Stimulated activated CD8-positive, alpha-beta memory T cell treated with anti-CD3 and anti-CD28 coated beads, Interleukin-2, amount 100 ng/mL, for 1 hour (primary cell): ENCODE measurements around the gene TCF12.
"Not testable (repeated sequence)": the region's sequence is repeated elsewhere in the genome, so short reads cannot be mapped to it uniquely, and the experiment has no call there.

Experiments
- DNase-seq, 2 donors: peaks; one replicate each; pipeline ENCODE4 v3.0.0-alpha.2; 2020; ENCODE audit warnings: low read depth in 2 of 2

Gene TCF12

DNA sequence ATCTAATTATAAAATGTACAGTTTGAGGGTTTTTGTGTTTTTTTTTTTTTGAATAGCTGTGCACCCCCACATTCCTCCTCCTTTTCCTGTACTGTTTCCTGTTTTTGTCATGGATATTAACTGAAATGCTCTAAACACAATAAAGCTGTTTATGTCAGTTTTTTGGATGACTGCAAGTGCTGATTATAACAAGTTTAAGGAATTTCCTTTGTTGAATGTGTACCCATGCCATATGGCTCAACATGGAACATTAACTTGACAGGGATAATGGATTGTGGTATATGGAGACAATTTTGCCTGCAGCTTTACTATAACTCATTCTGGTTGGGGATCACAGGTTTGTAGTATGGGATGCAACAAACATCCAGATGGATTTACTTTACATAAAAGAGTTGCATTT lies 216.4 kb downstream of the TCF12 start:
- no peak for DNase-seq

DNA sequence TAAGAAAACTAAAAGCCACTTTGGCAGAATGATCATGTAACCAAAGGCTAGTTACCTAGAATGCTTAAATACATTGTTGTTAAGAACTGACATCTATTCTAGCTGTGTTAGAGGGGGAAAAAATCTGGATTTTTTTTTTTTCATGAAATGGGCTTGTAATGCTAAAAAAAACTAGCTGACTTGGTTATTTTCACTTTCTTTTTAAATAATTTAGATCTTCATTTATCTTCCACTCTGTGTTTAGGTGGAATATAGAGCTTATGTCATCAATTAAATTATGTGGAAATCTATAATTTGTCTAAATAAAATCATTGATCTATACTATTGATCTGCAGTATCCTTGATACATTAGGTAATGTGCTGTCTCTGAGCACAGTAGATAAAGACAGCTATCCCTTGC lies 217.4 kb downstream of the TCF12 start:
- no peak for DNase-seq

DNA sequence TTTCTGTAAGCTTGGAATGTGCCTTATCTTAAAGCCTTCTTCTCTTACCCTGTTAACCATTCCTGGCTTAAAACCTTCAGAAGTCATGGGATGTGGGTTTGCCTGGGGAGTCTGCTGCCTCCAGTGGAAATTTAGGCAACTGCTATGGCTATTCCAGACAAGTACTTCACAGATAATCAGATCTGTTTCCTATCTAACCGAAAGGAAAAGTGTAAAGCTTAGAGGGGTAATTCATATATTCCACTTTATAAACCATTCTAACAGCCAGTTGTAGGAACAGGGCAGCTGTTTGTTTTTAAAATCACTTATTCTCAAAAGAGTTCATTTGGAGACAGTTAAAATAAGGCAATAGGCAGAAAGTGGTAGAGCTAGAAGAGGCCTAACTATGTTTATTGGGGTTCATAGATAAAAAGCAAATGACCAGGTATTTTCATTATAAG lies 219.9 kb downstream of the TCF12 start:
- DNase-seq: no peak

DNA sequence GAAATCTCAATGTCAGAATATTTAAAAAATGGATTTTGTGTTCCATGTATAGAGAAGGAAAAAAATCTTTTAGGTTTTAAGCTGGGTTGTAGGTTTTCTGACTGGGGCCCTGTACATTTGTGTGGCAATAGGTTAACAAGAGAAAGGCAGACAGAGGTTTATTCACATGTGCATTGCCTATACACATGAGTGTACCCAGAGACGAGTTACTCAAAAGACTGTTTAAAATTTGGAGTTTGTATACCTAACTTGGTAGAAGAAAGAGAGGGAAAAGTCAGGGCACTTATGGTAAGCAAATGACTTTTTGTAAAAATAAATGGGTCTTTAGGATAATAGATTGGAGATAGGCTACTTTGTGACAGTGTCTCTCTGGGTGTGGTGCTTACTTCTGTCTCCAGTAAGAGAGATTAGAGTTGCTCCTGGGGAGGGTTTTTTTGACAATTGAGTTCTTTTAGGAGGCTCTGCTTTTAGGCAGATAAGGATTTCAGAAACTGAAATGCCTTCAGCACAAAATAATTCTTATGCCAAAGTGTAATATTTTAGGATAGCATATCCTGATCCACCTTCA lies 225.2 kb downstream of the TCF12 start:
- DNase-seq: no peak

DNA sequence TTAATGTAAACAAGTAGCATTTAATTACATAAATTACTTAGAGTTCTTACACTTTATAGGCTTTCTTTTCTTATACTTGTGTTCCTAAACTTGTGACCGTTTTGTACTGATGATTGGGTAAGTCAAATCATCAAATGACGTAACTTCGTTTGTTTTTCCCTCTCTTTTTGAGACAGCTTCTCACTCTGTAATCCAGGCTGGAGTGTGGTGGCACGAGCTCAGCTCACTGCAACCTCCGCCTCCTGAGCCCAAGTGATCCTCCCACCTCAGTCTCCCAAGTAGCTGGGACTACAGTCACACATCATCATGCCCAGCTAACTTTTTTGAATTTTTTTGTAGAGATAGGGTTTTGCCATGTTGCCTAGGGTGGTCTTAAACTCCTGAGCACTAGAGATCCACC lies 226.0 kb downstream of the TCF12 start:
- no peak for DNase-seq

DNA sequence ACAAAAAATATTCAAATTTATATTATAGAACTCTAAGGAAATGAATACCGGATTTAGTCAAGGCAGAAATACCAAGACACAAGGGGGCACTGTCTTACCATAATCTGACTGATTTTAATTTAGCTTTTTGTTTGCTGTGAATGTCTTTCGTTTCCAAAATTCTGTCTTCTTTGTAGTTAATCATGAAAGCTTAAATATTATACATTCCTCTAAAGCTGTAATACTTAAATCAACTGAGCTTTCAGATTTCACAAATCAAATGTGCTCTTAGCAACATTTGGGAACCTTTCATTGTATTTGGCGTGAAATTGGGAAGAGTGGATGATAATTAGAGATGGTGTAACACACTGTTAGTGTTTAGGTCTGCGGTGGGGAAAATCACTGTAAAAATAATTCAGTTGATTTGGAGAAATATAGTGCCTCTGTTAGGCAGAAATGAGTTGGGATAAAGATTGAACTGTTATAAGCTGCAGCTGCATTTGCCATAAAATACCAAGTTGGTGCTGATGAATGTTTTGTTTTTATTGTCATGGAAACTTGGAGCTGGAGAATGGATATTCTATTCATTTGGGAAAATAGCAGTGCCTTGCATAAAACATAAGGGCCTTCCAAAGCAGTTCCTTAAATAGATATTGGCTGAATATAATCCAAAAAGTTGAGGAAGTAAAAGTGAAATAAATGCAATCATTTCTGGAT lies 228.2 kb downstream of the TCF12 start:
- DNase-seq: no peak

DNA sequence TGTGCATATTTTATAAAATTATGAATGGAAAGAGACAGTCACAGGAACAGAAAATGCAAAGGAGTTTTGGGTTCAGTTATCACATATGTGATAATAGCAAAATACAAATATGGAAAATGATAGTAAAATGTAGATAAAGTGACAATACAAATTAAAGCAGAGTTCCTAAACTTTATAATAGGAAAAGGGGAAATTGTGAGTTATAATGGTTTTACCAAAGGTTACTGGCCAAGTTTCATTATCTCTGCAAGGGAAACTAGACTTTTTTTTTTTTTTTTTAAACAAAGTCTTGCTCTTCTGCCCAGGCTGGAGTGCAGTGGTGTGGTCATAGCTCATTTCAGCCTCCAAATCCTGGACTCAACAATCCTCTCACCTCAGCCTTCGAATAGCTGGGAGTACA lies 229.2 kb downstream of the TCF12 start:
- DNase-seq: no peak

DNA sequence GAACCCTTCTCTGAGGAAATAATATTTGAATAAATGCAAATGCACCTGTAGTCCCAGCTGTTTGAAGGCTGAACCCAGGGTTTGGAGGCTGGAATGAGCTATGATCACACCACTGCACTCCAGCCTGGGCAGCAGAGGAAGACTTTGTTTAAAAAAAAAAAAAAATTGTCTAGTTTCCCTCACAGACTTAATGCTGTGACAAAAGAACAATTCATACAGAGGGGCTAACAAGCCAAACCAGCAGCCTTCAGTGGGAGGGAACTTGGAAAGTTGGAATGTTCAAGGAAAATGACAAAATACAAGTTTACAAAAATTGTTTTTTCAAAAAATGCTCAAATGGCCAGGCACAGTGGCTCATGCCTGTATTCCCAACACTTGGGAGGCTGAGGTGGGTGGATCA lies 229.8 kb downstream of the TCF12 start:
- no peak for DNase-seq

DNA sequence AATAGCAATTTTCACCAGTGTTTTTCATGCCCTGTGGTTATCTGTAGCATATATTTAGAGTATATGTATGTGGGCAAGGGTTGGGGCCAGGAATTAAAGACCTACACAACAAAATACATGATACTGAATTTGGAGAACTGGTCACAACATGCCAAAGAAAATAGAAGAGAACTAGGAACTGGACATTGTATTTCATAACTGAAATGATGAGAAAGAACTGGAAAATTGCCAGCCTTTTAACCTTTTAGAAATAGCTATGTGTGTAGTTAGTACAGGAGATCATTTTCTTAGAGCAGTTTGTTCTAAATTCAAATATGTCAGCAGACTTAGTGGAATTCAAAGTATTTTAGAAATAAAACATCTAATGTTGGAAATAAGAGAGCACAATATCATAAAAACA lies 230.8 kb downstream of the TCF12 start:
- no peak for DNase-seq

DNA sequence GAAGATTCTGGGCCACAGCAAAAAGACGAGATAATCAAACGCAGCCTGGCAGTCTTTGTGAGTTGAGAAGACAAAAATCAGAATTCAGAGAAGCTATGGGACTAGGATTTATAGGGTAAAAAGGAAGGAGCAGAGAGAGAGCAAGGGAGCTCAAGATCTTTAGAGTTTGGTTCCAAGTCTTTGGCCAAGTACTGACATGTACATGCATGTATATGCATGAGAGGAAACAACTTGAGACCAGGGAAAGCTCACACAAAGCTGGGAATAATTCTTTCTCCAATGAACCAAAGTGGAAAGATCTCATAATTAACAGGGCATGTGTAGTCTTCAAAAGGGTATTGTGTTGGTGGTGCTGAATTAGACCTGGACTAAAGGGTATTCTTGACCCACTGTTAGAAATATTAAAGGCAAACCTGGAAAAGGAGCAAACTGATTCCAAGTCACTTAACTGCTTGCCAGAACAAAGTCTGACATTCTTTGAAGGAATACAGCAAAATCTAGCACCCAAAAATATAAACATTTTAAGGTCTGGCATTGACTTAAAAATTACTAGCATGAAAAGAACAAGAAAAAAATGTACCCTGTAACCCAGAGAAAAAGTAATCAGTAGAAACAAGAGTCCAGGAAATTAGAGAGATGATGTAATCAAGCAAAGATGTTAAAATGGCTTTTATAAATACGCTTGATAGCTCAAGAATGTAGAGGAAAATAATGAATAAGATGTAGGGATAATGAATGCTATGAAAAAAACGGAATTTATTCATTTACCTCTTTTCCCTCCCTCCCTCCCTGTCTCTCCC lies 231.8 kb downstream of the TCF12 start:
- no peak for DNase-seq

DNA sequence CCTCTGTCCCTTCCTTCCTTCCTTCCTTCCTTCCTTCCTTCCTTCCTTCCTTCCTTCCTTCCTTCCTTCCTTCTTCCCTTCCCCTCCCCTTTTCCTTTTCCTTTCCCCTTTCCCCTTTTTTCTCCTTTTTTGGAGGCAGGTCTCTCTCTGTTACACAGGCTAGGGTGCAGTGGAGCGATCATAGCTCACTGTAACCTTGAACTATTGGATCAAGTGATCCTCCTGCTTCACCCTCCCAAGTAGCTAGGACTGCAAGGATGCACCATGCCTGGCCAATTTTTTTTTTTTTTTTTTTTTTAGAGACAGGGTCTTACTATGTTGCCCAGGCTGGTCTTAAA lies 232.4 kb downstream of the TCF12 start:
- DNase-seq: not testable (repeated sequence)

DNA sequence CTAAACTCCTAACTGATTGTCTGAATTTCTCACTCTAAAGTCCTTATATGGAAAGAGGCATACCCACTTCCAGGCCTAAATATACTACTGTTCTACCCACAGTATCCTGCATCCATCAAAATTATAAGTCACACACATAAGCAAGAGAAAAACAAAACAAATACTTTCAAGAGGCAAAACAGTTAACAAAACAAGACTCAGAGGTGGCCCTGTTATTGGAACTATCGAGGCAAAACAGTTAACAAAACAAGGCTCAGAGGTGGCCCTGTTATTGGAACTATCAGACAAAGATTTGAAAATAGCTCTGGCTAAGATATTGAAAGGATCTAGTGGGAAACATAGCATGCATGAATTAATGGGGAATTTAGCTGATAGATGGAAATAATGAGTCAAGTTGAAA lies 233.7 kb downstream of the TCF12 start:
- no peak for DNase-seq

DNA sequence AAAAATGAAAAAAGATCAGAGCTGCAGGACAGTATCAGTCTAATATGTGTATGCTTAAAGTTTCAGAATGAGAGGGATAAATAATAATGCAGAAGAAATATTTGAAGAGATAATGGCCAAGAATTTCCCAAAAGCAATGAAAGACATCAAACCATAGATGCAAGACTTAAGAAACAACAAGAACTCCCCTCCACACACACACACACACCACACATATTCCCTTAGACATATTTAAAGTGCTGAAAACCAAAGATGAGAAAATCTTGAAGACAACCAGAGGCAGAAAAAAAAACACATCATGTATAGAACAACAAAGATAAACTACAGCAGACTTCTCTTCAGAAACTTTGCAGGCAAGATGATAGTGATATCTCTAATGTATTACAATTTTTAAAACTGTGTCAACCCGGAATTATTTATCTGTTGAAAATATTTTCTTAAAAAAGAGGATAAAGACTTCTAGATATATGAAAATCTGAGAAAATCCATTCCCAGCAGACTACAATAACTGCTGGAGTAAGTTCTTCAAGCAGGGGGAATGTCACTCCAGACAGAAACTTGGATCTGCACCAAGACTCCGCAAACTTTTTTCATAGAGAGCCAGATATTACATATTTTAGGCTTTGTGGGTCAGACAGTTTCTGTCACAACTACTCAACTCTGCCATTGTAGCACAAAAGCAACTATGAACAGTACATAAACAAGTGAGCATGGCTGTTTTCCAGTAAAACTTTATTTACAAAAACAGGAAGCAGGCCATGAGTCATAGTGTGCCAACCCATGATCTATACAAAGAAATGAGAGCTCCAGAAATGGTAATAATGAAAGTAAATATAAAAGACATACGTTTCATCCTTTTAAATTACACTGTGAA lies 234.5 kb downstream of the TCF12 start:
- DNase-seq: no peak

DNA sequence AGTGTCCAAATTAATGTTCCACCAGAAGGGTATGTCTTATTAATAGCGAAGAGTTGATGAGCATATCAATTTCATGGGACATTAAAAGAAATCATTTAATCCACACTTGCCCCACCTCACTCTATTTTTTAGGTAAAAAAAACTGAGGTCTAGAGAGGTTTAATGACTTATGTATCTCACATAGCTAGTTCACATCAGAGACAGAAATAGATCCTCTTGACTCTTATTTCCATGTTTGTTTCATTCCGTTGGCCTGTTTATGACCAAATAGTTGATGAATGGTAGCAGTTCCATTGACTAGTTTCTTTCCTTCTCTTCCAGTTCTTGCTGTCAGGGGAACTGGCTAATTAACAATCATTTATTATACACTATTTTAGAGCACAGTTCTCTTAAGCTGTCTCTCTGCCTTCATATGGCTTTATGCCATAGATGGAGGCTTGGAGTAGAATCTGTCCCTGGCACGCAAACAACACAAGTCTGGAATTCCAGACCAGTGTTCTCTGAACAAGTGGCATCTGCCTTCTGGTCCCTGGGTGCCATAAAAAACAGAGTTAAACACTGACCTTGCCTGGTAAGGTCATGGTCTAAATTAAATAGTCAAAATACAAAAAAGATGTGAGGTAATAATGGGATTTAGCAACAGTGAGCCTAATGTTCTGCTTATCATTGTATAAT lies 237.9 kb downstream of the TCF12 start:
- no peak for DNase-seq

DNA sequence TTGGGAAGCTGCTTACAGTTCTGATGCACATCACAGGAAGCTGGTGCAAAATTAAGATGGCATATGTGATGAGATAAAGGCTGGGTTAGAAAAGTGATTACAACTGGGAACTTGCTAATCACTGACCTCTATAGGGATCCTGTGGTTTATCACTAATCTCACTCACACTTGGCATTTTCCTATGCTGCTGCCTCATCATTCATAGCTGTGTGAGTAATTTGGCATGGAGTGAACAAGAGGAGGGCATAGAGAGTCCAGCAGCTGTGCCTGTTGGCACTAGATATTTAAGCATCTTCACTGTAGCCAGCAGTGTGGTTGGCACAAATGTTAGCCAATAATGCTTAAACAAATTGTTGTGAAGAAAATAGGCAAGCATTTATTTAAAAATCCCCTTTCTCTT lies 240.1 kb downstream of the TCF12 start:
- DNase-seq: no peak

DNA sequence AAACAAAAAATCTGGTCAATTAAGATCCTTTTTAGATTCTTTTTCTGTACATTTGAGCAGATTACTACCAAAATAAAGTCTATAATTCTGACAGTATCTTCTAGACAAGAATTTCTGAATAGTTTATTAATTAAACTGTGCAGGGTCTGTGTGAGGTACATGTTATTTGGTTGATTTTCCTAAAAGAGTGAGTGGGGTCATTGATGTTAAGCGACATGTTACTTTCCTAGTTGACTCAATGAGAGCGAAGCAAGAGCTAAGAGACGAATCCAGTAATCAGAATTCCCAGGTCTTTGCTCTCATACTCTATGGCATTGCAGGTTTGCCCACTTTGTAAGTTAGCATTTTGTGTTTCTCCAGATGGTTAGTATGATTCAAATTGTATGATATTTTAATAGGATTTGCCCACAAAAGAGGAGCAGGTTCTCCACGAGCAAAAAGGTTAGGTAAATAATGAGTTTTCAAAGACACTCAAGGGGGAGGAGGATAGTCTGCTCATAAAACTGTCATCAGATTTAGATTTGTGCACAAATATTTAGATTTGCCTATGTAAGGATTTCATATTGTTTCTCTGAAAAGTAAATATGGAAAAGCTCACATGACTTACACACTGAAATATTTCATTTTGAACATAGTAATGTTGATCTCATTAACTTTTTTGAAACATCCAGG lies 240.7 kb downstream of the TCF12 start:
- no peak for DNase-seq

DNA sequence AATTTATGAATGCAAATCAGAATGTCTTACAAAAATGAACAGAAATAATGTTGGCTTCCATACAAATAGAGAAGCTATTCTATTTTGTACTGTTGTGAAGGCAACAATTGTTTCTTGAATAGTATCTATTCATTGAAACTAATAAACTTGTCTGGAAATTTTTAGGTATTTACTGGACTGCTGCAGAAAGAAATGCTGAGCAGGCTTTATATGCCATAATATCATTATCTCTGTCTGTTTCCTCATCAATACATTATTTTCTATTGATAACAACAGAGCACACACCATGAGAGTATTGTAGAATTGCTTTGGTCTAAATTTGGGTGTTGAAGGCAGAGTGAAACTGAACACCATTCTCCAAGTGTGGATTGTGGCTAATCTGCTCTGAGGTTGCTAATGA lies 241.3 kb downstream of the TCF12 start:
- DNase-seq: no peak

DNA sequence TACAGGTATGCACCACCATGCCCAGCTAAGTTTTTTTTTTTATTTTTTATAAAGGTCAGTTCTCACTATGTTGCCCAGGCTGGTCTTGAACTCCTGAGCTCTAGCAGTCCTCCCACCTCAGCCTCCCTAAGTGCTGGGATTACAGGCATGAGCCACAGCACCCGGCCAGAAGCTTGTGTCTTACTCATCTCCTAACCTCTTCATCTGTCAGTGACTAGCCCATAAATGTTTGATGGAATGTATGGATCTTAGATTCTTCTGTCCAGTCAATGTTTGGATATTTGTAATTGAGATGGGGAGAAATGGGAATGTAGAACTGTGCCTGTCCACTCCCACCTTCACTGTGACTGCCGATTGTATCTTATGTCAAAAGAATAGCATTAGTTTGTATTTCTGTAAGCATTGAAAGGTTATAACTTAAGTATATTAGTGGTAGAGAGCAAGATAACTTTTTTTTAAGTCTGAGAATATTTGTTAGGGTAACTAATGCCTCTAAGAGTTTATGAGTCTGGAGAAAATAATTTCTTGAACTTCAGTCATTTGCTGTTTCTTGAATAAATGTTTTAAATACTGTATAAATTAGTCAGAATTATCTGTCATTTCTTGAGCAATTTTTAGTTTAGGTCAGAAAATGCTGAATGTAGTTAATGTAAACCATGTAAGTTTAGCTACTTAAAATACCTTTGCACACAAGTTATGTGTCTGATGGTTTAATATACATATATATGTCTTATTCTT lies 242.5 kb downstream of the TCF12 start:
- no peak for DNase-seq

DNA sequence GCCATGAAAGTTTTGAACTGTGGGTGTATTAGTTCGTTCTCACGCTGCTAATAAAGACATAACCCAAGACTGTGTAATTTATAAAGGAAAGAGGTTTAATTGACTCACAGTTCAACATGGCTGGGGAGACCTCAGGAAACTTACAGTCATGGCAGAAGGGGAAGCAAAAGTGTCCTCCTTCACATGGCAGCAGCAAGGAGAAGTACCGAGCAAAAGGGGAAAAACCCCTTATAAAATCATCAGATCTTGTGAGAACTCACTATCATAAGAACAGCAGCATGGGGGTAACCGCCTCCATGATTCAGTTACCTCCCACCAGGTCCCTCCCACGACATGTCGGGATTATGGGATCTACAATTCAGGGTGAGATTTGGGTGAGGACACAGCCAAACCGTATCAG lies 245.8 kb downstream of the TCF12 start:
- DNase-seq: not testable (repeated sequence)

DNA sequence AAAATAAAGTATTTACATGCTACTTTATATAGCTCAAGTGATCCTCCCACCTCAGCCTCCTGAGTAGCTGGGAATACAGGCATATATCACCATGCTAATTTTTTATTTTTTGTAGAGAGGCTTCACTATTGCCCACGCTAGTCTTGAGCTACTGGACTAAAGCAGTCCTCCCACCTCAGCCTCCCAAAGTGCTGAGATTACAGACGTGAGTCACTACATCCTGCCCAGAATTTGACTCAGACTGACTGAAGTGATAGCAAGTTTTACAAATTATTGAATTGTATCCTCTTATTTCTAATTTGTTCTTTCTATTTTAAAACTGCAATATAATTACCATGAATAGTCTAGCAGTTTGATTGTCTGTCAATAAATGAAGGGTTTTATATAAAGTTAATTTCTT lies 247.5 kb downstream of the TCF12 start:
- DNase-seq: no peak
